ENCODE measurements around the gene DENND5A.

The DENND5A gene

DNA sequence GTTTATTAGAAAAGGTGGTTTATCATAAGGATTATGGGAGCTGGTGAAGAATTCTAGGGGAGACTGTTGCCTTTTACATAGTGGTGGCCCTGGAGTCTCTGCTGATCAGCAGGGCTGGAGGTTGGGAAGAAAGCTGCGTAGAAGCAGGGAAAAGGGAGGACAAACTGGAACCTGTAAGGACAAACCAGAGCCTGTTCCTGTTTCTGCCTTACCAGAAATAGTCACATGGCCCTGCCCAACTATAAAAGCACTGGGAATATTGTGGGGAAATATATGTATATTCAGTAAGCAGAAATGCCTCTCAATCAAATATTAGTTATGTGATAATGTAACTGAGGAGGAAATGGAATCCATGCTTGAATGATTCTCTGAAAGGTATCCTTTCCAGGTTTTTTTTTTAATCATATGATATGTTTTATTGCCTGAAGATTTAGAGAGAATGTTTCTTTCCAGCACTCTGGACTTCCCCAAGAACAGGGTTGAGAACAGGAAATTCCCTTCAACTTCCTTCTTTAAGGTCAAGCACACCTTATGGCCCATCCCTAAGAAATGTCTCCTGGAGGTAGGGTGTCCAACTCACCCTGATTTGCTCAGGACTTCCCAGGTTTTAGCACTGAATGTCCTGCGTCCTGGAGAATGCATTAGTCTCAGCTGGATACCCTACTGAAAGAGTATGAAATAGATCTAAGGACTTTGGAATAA, 139.8 kb downstream of the DENND5A start:
- TF ChIP-seq, protein P1, sequence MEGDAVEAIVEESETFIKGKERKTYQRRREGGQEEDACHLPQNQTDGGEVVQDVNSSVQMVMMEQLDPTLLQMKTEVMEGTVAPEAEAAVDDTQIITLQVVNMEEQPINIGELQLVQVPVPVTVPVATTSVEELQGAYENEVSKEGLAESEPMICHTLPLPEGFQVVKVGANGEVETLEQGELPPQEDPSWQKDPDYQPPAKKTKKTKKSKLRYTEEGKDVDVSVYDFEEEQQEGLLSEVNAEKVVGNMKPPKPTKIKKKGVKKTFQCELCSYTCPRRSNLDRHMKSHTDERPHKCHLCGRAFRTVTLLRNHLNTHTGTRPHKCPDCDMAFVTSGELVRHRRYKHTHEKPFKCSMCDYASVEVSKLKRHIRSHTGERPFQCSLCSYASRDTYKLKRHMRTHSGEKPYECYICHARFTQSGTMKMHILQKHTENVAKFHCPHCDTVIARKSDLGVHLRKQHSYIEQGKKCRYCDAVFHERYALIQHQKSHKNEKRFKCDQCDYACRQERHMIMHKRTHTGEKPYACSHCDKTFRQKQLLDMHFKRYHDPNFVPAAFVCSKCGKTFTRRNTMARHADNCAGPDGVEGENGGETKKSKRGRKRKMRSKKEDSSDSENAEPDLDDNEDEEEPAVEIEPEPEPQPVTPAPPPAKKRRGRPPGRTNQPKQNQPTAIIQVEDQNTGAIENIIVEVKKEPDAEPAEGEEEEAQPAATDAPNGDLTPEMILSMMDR (conservative IDR thresholded peaks at IDR 0.05; ENCODE audit: low read length) = no peak
- H3K4me3 ChIP-seq (ENCODE audit: low read length) = no peak overlapping the region
- DNase-seq (ENCODE audit: low read depth) = no peak

GRCh38 chr11:9123595-9124304, 141.4 kb downstream of the DENND5A start:
- no peak overlapping the region for H3K4me3 ChIP-seq (ENCODE audit: low read length)
- DNase-seq (ENCODE audit: low read depth) = no peak
- TF ChIP-seq, protein P1 (conservative IDR thresholded peaks at IDR 0.05; ENCODE audit: low read length) = no peak

DNA sequence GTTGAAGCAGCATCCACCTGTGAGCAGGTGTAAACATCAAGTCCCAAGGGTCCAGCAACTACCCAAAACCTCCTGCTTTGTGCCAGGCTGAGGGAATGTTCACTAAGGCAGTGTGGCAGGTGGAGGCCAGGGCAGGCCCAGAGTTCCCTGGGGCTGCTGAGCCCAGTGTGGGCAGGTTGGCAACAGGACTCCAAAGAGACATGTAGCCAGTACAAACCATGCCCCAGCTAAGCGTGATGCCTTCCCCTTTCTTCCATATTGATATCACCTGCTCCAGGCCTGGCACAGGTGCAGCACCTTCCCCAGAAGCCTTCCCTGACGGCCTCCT, 143.7 kb downstream of the DENND5A start:
- no peak overlapping the region for H3K4me3 ChIP-seq (ENCODE audit: low read length)
- TF ChIP-seq, protein P1 (conservative IDR thresholded peaks at IDR 0.05; ENCODE audit: low read length) = no peak
- DNase-seq (ENCODE audit: low read depth) = no peak

GRCh38 chr11:9120664-9121468, 144.3 kb downstream of the DENND5A start:
- no peak overlapping the region for H3K4me3 ChIP-seq (ENCODE audit: low read length)
- TF ChIP-seq, protein P1 (conservative IDR thresholded peaks at IDR 0.05; ENCODE audit: low read length) = no peak
- no peak for DNase-seq (ENCODE audit: low read depth)

GRCh38 chr11:9118277-9118676, 146.9 kb downstream of the DENND5A start:
- TF ChIP-seq, protein P1 (conservative IDR thresholded peaks at IDR 0.05; ENCODE audit: low read length) = no peak
- DNase-seq (ENCODE audit: low read depth) = no peak
- no peak overlapping the region for H3K4me3 ChIP-seq (ENCODE audit: low read length)

GRCh38 chr11:9112075-9112474, 153.1 kb downstream of the DENND5A start:
- H3K4me3 ChIP-seq (ENCODE audit: low read length) = no peak overlapping the region
- DNase-seq (ENCODE audit: low read depth) = no peak
- TF ChIP-seq, protein P1 (conservative IDR thresholded peaks at IDR 0.05; ENCODE audit: low read length) = no peak

Data from AG10803 (cell line).